A549 (cell line): ENCODE measurements around the gene SELPLG. TPM values are rescaled to one million over a fixed set of nuclear protein-coding genes. Genes with fewer than 3 reads are reported as not detected.
A peak's percentile ranks its signal among the peaks of the same experiment; 100 is the strongest.
"Not testable (repeated sequence)": the region's sequence is repeated elsewhere in the genome, so short reads cannot be mapped to it uniquely, and the experiment has no call there.

ENCODE experiments used
- ATAC-seq, 2 experiments: fragments of 200-7000 bp in 1 of 2; fragments of >200 bp in 1 of 2; cut with Nextera tagmentation in 1 of 2; cut with Tn5 transposase in 1 of 2; 3 replicates each; pipeline versions ENCODE4 v1.8.0 to v1.9.1; 2018 to 2020; ENCODE audit warnings: mild to moderate bottlenecking in 1 of 2, moderate library complexity in 1 of 2
- CTCF ChIA-PET: fragments of 300-600 bp; sonication (Branson Sonifier 250); formaldehyde crosslinking; extraction: SDS; loops from one replicate; lab custom pipeline; 2021; ENCODE audit warnings: antibody characterized with exemption, inconsistent platforms; lab: Yijun Ruan, JAX
- POLR2A ChIA-PET: fragments of 350-600 bp; formaldehyde crosslinking; extraction: SDS; loops from one replicate; lab custom pipeline; 2021; ENCODE audit warnings: antibody characterized with exemption, inconsistent platforms; lab: Yijun Ruan, JAX
- DNase-seq, 2 experiments: peaks; one replicate each; pipeline versions ENCODE4 v3.0.0 to v3.0.0-alpha.2; 2011 to 2016; ENCODE audit warnings: low read depth in 1 of 2, low spot score in 1 of 2
- FAIRE-seq: peaks from 2 replicates; lab custom pipeline; 2011; peaks lifted over from hg19 to GRCh38; lab: Jason Lieb, UNC
- H3K27ac ChIP-seq, 2 experiments: fragments of >200 bp; sonication (Bioruptor Twin); formaldehyde crosslinking; 3 replicates each; pipeline ENCODE4 v1.5.1; 2016 to 2017
- H3K4me1 ChIP-seq: fragments of >200 bp; sonication (Bioruptor Twin); formaldehyde crosslinking; 3 replicates; pipeline ENCODE4 v1.6.1; 2016
- H3K4me2 ChIP-seq: fragments of >200 bp; sonication (Bioruptor Twin); formaldehyde crosslinking; 3 replicates; pipeline ENCODE4 v1.6.1; 2016
- H3K4me3 ChIP-seq: fragments of >200 bp; sonication (Bioruptor Twin); formaldehyde crosslinking; 3 replicates; pipeline ENCODE4 v1.5.1; 2016
- H3K9me3 ChIP-seq: fragments of >200 bp; sonication (Bioruptor Twin); formaldehyde crosslinking; 3 replicates; pipeline ENCODE4 v1.6.1; 2016
- CTCF ChIP-seq: fragments of >200 bp; sonication (Bioruptor Twin); formaldehyde crosslinking; IDR thresholded peaks from 3 replicates; pipeline ENCODE4 v1.5.1; 2016
- EHF ChIP-seq: fragments of 250-450 bp; sonication (Bioruptor Pico); IDR thresholded peaks from 2 replicates; pipeline ENCODE4 v1.5.0; 2020; ENCODE audit warnings: mild to moderate bottlenecking
- EHMT2 ChIP-seq: fragments of 200-600 bp; sonication (generic); IDR thresholded peaks from 2 replicates; pipeline ENCODE4 v1.6.1; 2016; ENCODE audit warnings: antibody characterized with exemption, low read depth, mild to moderate bottlenecking, moderate library complexity
- FOSB ChIP-seq: fragments of 250-450 bp; sonication (Bioruptor Pico); IDR thresholded peaks from 2 replicates; pipeline ENCODE4 v1.5.0; 2020; ENCODE audit warnings: mild to moderate bottlenecking, moderate library complexity
- FOSL2 ChIP-seq, 2 experiments: fragments of 450-650 bp in 1 of 2; fragments of >200 bp in 1 of 2; sonication (Bioruptor Twin) in 1 of 2; formaldehyde crosslinking; IDR thresholded peaks; 2 replicates each; pipeline versions ENCODE4 v1.5.0 to v1.6.1; 2016 to 2020; ENCODE audit warnings: mild to moderate bottlenecking in 1 of 2, moderate library complexity in 1 of 2
- FOXS1 ChIP-seq: fragments of 250-450 bp; sonication (Bioruptor Pico); IDR thresholded peaks from 2 replicates; pipeline ENCODE4 v1.5.0; 2020; ENCODE audit warnings: mild to moderate bottlenecking, moderate library complexity
- HEYL ChIP-seq: fragments of 250-450 bp; sonication (Bioruptor Pico); IDR thresholded peaks from 2 replicates; pipeline ENCODE4 v1.8.0; 2021; ENCODE audit warnings: mild to moderate bottlenecking, moderate library complexity
- JUNB ChIP-seq: fragments of >200 bp; sonication (Bioruptor Twin); formaldehyde crosslinking; IDR thresholded peaks from 2 replicates; pipeline ENCODE4 v1.6.1; 2016
- MAFK ChIP-seq: fragments of 450-650 bp; IDR thresholded peaks from 2 replicates; pipeline ENCODE4 v1.6.1; 2014; ENCODE audit not compliant: partially characterized antibody
- NFE2L2 ChIP-seq: fragments of 150-350 bp; conservative IDR thresholded peaks from 2 replicates; pipeline ENCODE4 v1.6.1; 2014; ENCODE audit warnings: low read length
- RARB ChIP-seq: fragments of 250-450 bp; sonication (Bioruptor Pico); IDR thresholded peaks from 2 replicates; pipeline ENCODE4 v1.8.0; 2021; ENCODE audit warnings: mild to moderate bottlenecking, moderate library complexity
- RNF2 ChIP-seq: fragments of 200-600 bp; sonication (generic); IDR thresholded peaks from 2 replicates; pipeline ENCODE4 v1.6.1; 2016; ENCODE audit warnings: low read depth, mild to moderate bottlenecking, antibody characterized with exemption, moderate library complexity, borderline replicate concordance
- TFCP2L1 ChIP-seq: fragments of 250-450 bp; sonication (Bioruptor Pico); IDR thresholded peaks from 2 replicates; pipeline ENCODE4 v1.5.0; 2021; ENCODE audit warnings: mild to moderate bottlenecking
- ZFP36 ChIP-seq: fragments of 450-650 bp; IDR thresholded peaks from 2 replicates; pipeline ENCODE4 v1.6.1; 2014; ENCODE audit warnings: borderline replicate concordance; ENCODE audit not compliant: partially characterized antibody
- WGBS: methylation state at CpG from one replicate; pipeline ENCODE4 v1.1.6; 2017; ENCODE audit errors: missing lambda C conversion rate; 5-methylcytosine and 5-hydroxymethylcytosine counted together
- polyA plus RNA-seq, 4 experiments: library from polyadenylated mRNA; depleted of rRNA in 3 of 4; stranded (reverse); fragments of >200 nt; fragmentation: RNase III in 1 of 4; extraction: RNeasy Plus Mini Kit Qiagen cat#74134 plus additional on column Dnase treatment in 1 of 4; gene quantifications; 2 replicates in 3 of 4; 3 replicates in 1 of 4; pipeline ENCODE4 v1.2.3, GENCODE V29; 2011 to 2017

SELPLG gene
- polyA plus RNA-seq, 2 of the 4 experiments (the other 2 are of a cell fraction) = 0.17 to 0.67 TPM

GRCh38 chr12:108635201-108635996 lies 1.7 kb upstream of the SELPLG start:
- ChIA-PET CTCF (interaction anchor here (2.5 to 17.1 kb wide), 3 partner anchors 17 to 71 kb away, joined by 6 to 178 read pairs (median 14); no protein-coding TSS in a partner anchor), POLR2A (no interaction called here)
- no peak overlapping the region for H3K4me2 ChIP-seq
- peaks cover 18% of the 10 kb centered on the region for H3K4me1 ChIP-seq
- no peaks in the 10 kb centered on the region for H3K9me3 ChIP-seq
- H3K27ac ChIP-seq = no peak overlapping the region
- no peak overlapping the region for H3K4me3 ChIP-seq
- DNase-seq (no peak), FAIRE-seq (no peak), ATAC-seq (no peak)
- WGBS = 79% methylated on average over 15 of the region's 15 CpGs
- TF ChIP-seq TFCP2L1 (CRISPR knock-in tag) (no peak), RARB (no peak), FOSL2 (IDR thresholded peaks at IDR 0.05) (no peak), FOSL2 (CRISPR knock-in tag; IDR thresholded peaks at IDR 0.05) (no peak), CTCF (no peak), FOSB (CRISPR knock-in tag) (no peak), ZFP36 (no peak), HEYL (CRISPR knock-in tag) (no peak), FOXS1 (no peak), EHF (CRISPR knock-in tag) (no peak), NFE2L2 (no peak)

GRCh38 chr12:108634341-108634751 lies 652 bp upstream of the SELPLG start:
- Histone ChIP-seq H3K4me2 (0 out of 3 replicates have a peak overlapping the region, but pooled peaks have one; percentile 20), H3K9me3 (no peaks in the 10 kb centered on the region), H3K4me3 (no peak overlapping the region), H3K4me1 (peaks cover 29% of the 10 kb centered on the region), H3K27ac (peak overlapping the region; percentile 41 to 60; a peak in 4 of 6 replicates)
- peak in 1 of 2 experiments; percentile 36; a peak in 3 of 6 replicates for ATAC-seq
- POLR2A ChIA-PET = no interaction called here
- CTCF ChIA-PET = interaction anchor here (2.5 to 17.1 kb wide), 3 partner anchors 16 to 70 kb away, joined by 6 to 178 read pairs (median 14); no protein-coding TSS in a partner anchor
- FAIRE-seq = no peak
- 62% methylated on average over 3 of the region's 4 CpGs for WGBS
- TF ChIP-seq MAFK = peak; percentile 3
- no peak for TF ChIP-seq JUNB
- DNase-seq = peak in 1 of 2 experiments; percentile 44

- H3K4me3 ChIP-seq = no peak overlapping the region
- H3K27ac ChIP-seq = peak overlapping the region in 1 of 2 experiments; percentile 60; a peak in 2 of 6 replicates
- DNase-seq = no peak
- CTCF ChIA-PET = interaction anchor here (3.8 to 17.1 kb wide), 2 partner anchors 14 to 31 kb away, joined by 14 to 178 read pairs; no protein-coding TSS in a partner anchor
- H3K4me2 ChIP-seq = no peak overlapping the region
- FAIRE-seq = no peak
- no peaks in the 10 kb centered on the region for H3K9me3 ChIP-seq
- TF ChIP-seq RNF2 (no peak), RARB (no peak), EHMT2 (no peak)
- H3K4me1 ChIP-seq = peaks cover 41% of the 10 kb centered on the region
- WGBS = 98% methylated on average over 7 of the region's 7 CpGs
- ATAC-seq = no peak
- POLR2A ChIA-PET = no interaction called here
Measured at GRCh38 chr12:108633081-108633533, 587 bp downstream of the SELPLG start.

- ChIA-PET POLR2A (interaction anchor here (0.8 to 1.4 kb wide), 2 partner anchors 9 to 69 kb away, joined by 3 to 5 read pairs; partner anchors contain the start of gene ISCU), CTCF (interaction anchor here (1.3 to 17.1 kb wide), 3 partner anchors 11 to 67 kb away, joined by 4 to 178 read pairs (median 8); no protein-coding TSS in a partner anchor)
- H3K4me1 ChIP-seq = peaks cover 43% of the 10 kb centered on the region
- H3K27ac ChIP-seq = peak overlapping the region in 1 of 2 experiments; percentile 85; a peak in 2 of 6 replicates
- ATAC-seq, DNase-seq, H3K4me3 ChIP-seq, FAIRE-seq, H3K9me3 ChIP-seq, H3K4me2 ChIP-seq: not testable (repeated sequence)
- WGBS = 78% methylated on average over 4 of the region's 4 CpGs
Measured at GRCh38 chr12:108631261-108631660, 2.4 kb downstream of the SELPLG start.
